Loucy (cell line): ENCODE measurements around the gene IFT88.

ENCODE experiments used
- H2AFZ ChIP-seq: fragments of 200-600 bp; sonication (generic); 2 replicates; pipeline ENCODE4 v1.6.0; 2016; ENCODE audit warnings: antibody characterized with exemption, mild to moderate bottlenecking, low read length, moderate library complexity
- H3F3A ChIP-seq: fragments of 200-600 bp; 2 replicates; pipeline ENCODE4 v1.6.0; 2016; ENCODE audit warnings: antibody characterized with exemption, low read depth, mild to moderate bottlenecking
- H3K27me3 ChIP-seq: fragments of 200-600 bp; sonication (generic); 2 replicates; pipeline ENCODE4 v1.6.1; 2014; ENCODE audit warnings: low read length, mild to moderate bottlenecking; ENCODE audit not compliant: insufficient read depth, poor library complexity, severe bottlenecking
- H3K36me3 ChIP-seq: fragments of 200-600 bp; sonication (generic); 2 replicates; pipeline ENCODE4 v1.6.1; 2016; ENCODE audit warnings: low read length; ENCODE audit not compliant: insufficient read depth
- H3K4me1 ChIP-seq: fragments of 200-600 bp; sonication (generic); 2 replicates; pipeline ENCODE4 v1.5.1; 2014; ENCODE audit warnings: low read length, mild to moderate bottlenecking; ENCODE audit not compliant: insufficient read depth, poor library complexity, severe bottlenecking
- H3K4me2 ChIP-seq: fragments of 200-600 bp; sonication (generic); 2 replicates; pipeline ENCODE4 v1.6.0; 2014; ENCODE audit warnings: antibody characterized with exemption, low read length, low read depth, mild to moderate bottlenecking; ENCODE audit not compliant: poor library complexity, severe bottlenecking
- H3K4me3 ChIP-seq: fragments of 200-600 bp; sonication (generic); 2 replicates; pipeline ENCODE4 v1.5.1; 2014; ENCODE audit warnings: low read length, mild to moderate bottlenecking, mixed read lengths; ENCODE audit not compliant: poor library complexity, severe bottlenecking
- H3K79me2 ChIP-seq: fragments of 200-600 bp; sonication (generic); 2 replicates; pipeline ENCODE4 v1.6.1; 2014; ENCODE audit warnings: low read length; ENCODE audit not compliant: insufficient read depth
- H3K9ac ChIP-seq: fragments of 200-600 bp; sonication (generic); 2 replicates; pipeline ENCODE4 v1.6.0; 2014; ENCODE audit warnings: mild to moderate bottlenecking, low read depth, low read length, moderate library complexity; ENCODE audit not compliant: poor library complexity, severe bottlenecking
- H3K9me2 ChIP-seq: fragments of 200-600 bp; sonication (generic); replicated peaks from 2 replicates; pipeline ENCODE4 v1.6.1; 2016; ENCODE audit warnings: low read depth, low read length, mixed read lengths
- H3K9me3 ChIP-seq: fragments of 200-600 bp; sonication (generic); 2 replicates; pipeline ENCODE4 v1.6.1; 2014; ENCODE audit warnings: mild to moderate bottlenecking, antibody characterized with exemption, low read length, low read depth; ENCODE audit not compliant: insufficient read depth
- H4K20me1 ChIP-seq: fragments of 200-600 bp; sonication (generic); 2 replicates; pipeline ENCODE4 v1.6.0; 2014; ENCODE audit warnings: antibody characterized with exemption, low read length, mild to moderate bottlenecking; ENCODE audit not compliant: insufficient read depth, poor library complexity, severe bottlenecking
- EZH2phosphoT487 ChIP-seq: fragments of 200-600 bp; IDR thresholded peaks from 2 replicates; pipeline ENCODE4 v1.6.1; 2018; ENCODE audit warnings: antibody characterized with exemption, mild to moderate bottlenecking, moderate library complexity, borderline replicate concordance
- TF ChIP-seq, protein P1 (sequence below): fragments of 200-600 bp; sonication (generic); conservative IDR thresholded peaks from 2 replicates; pipeline ENCODE4 v1.5.1; 2014; ENCODE audit warnings: mild to moderate bottlenecking, antibody characterized with exemption, low read length

IFT88 gene

DNA sequence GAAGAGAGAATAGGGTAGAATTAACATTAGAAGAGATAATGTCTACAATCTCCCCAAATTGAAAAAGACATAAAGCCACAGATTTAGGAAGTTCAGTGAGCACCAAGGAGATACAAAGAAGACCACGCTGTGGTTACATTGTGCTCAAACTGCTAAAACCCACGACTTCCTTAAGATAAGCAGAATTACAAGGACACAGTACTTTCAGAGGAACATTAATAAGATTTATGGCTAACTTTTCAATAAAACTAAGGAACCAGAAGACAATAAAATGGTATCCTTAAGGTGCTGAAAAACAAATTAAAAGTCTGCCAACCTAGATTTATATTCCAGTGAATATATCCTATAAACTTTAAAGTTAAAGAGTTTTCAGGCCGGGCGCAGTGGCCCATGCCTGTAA is 129.1 kb downstream of the IFT88 start:
- H3K4me3 ChIP-seq: no peak overlapping the region
- no peaks in the 10 kb centered on the region for H3K4me1 ChIP-seq
- no peaks in the 10 kb centered on the region for H4K20me1 ChIP-seq
- no peaks in the 10 kb centered on the region for H3K79me2 ChIP-seq
- no peaks in the 10 kb centered on the region for H3K36me3 ChIP-seq
- no peak overlapping the region for H3K9ac ChIP-seq
- no peaks in the 10 kb centered on the region for H3F3A ChIP-seq
- H3K4me2 ChIP-seq: no peak overlapping the region
- no peaks in the 10 kb centered on the region for H3K9me3 ChIP-seq
- no peak overlapping the region for H2AFZ ChIP-seq
- TF ChIP-seq, protein P1, sequence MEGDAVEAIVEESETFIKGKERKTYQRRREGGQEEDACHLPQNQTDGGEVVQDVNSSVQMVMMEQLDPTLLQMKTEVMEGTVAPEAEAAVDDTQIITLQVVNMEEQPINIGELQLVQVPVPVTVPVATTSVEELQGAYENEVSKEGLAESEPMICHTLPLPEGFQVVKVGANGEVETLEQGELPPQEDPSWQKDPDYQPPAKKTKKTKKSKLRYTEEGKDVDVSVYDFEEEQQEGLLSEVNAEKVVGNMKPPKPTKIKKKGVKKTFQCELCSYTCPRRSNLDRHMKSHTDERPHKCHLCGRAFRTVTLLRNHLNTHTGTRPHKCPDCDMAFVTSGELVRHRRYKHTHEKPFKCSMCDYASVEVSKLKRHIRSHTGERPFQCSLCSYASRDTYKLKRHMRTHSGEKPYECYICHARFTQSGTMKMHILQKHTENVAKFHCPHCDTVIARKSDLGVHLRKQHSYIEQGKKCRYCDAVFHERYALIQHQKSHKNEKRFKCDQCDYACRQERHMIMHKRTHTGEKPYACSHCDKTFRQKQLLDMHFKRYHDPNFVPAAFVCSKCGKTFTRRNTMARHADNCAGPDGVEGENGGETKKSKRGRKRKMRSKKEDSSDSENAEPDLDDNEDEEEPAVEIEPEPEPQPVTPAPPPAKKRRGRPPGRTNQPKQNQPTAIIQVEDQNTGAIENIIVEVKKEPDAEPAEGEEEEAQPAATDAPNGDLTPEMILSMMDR: no peak
- no peak for TF ChIP-seq EZH2phosphoT487
- peaks cover 2% of the 10 kb centered on the region for H3K27me3 ChIP-seq
- H3K9me2 ChIP-seq: no peaks in the 10 kb centered on the region

DNA sequence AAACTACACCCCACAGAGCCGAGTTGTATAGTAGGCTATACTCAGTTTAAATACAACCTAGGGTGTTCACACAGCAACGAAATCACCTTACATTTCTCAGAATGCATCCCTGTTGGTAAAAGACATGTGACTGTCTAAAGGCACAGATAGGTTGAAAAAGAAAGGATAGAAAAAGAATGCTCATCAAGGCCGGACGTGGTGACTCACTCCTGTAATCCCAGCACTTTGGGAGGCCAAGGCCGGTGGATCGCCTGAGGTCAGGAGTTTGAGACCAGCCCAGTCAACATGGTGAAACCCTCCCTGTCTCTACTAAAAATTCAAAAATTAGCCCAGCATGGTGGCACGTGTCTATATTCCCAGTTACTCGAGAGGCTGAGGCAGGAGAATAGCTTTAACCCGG is 132.8 kb downstream of the IFT88 start:
- Histone ChIP-seq H3K4me2 (no peak overlapping the region), H3K27me3 (peaks cover 23% of the 10 kb centered on the region), H3K79me2 (no peaks in the 10 kb centered on the region), H3K4me3 (no peak overlapping the region), H3K9me2 (no peaks in the 10 kb centered on the region), H4K20me1 (no peaks in the 10 kb centered on the region), H3K36me3 (no peaks in the 10 kb centered on the region), H3K4me1 (peaks cover 10% of the 10 kb centered on the region), H3K9ac (no peak overlapping the region), H2AFZ (no peak overlapping the region), H3F3A (no peaks in the 10 kb centered on the region), H3K9me3 (no peaks in the 10 kb centered on the region)
- TF ChIP-seq EZH2phosphoT487: no peak
- TF ChIP-seq, protein P1: no peak

DNA sequence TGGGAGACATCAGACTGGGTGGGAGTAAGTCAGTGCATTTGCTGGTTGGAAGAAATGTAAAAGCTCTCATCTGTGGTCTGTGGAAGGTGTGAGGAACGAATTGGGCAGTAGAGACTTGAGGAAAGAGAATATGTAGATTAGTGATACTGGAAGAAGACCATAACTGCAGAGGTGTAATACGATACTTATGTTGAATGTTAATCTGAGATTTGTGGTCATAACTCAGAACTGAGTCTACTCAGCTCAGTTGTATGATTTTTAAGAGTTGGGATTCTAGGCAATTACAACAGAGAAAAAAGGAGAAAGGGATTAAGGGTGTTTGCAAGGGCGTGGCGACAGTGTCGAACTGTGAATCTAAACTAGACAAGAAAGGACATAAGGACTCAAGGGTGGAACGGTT is 133.3 kb downstream of the IFT88 start:
- Histone ChIP-seq H3K36me3 (no peaks in the 10 kb centered on the region), H3K4me3 (no peak overlapping the region), H3K27me3 (peaks cover 23% of the 10 kb centered on the region), H3K4me2 (no peak overlapping the region), H4K20me1 (no peaks in the 10 kb centered on the region), H3K9me3 (no peaks in the 10 kb centered on the region), H3K9ac (no peak overlapping the region), H3F3A (no peaks in the 10 kb centered on the region), H3K9me2 (no peaks in the 10 kb centered on the region), H3K79me2 (no peaks in the 10 kb centered on the region), H3K4me1 (peaks cover 10% of the 10 kb centered on the region), H2AFZ (no peak overlapping the region)
- TF ChIP-seq EZH2phosphoT487: no peak
- TF ChIP-seq, protein P1: no peak
